Measurements from ENCODE around the gene SYT5. TPM values are rescaled to one million over a fixed set of nuclear protein-coding genes. Genes with fewer than 3 reads are reported as not detected.

Gene SYT5
- total RNA-seq, 1 experiment from 2014 or later: not detected

DNA sequence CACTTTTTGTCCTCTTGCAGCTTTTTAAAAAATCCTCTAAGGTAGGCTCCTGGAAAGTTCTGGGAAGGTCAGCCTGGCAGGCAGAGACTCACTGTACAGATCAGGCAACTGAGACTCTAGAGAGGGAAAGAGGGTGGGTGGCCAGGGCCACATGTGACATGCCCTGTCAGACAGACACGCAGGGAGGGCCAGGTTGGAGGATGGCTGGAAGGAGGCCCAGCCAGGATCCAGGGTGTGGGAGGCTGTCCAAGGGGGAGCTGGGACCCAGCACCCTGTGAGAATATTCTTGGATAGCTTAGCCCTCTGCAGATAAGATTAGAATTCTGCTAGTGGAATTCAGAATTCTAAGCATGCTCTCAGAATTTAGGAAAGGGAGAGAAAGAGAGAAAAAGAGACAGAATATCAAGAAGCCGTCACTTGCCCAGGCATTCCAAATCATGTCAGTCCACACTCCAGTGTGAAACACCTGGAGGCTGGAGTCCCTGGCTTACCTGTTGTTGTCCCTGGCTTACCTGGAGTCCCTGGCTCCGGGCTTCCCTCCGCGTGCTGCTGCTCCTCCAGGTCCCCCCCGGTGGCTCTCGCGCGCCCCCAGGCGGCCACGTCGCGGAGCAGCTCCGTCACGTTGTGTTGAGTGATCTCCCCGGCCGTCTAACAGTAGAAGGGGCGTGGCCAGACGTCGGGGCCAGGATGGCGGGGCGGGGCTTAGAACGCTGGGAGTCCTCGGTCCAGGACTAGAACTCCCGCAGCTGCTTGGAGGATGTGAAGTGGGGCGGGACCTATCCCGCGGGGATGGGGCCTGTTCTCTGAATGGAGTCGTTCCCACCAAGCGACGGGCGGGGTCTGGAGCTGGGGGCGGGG is 19.7 kb downstream of the SYT5 start:
- Mint-ChIP-seq H3K36me3 (ENCODE audit: insufficient read depth, unreplicated experiment) (no peaks in the 10 kb centered on the region), H3K4me3 (ENCODE audit: unreplicated experiment) (no peak overlapping the region), H3K27me3 (ENCODE audit: insufficient read depth, unreplicated experiment) (peaks cover 3% of the 10 kb centered on the region), H3K27ac (ENCODE audit: unreplicated experiment) (no peak overlapping the region), H3K4me1 (ENCODE audit: low read depth, unreplicated experiment) (peaks cover 20% of the 10 kb centered on the region), H3K9me3 (ENCODE audit: unreplicated experiment) (no peaks in the 10 kb centered on the region)
- BruUV-seq (replicated peaks): no TSS peak
- TF ChIP-seq, protein P1, sequence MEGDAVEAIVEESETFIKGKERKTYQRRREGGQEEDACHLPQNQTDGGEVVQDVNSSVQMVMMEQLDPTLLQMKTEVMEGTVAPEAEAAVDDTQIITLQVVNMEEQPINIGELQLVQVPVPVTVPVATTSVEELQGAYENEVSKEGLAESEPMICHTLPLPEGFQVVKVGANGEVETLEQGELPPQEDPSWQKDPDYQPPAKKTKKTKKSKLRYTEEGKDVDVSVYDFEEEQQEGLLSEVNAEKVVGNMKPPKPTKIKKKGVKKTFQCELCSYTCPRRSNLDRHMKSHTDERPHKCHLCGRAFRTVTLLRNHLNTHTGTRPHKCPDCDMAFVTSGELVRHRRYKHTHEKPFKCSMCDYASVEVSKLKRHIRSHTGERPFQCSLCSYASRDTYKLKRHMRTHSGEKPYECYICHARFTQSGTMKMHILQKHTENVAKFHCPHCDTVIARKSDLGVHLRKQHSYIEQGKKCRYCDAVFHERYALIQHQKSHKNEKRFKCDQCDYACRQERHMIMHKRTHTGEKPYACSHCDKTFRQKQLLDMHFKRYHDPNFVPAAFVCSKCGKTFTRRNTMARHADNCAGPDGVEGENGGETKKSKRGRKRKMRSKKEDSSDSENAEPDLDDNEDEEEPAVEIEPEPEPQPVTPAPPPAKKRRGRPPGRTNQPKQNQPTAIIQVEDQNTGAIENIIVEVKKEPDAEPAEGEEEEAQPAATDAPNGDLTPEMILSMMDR (IDR thresholded peaks at IDR 0.05; ENCODE audit: insufficient read depth in 1 of 2, low read depth in 1 of 2, low read length in 1 of 2, severe bottlenecking in 1 of 2, unreplicated experiment in 1 of 2): peak; percentile 97
- H3K27me3 ChIP-seq (replicated peaks; ENCODE audit: control insufficient read depth, insufficient read depth, low read length): no peaks in the 10 kb centered on the region
- no peaks in the 10 kb centered on the region for H3K36me3 ChIP-seq (ENCODE audit: control insufficient read depth, insufficient read depth, low read length)
- peaks cover 16% of the 10 kb centered on the region for H3K4me1 ChIP-seq
- H3K9me3 ChIP-seq: no peaks in the 10 kb centered on the region
- ChIA-PET CTCF (interaction anchor here (0.6 to 2.9 kb wide), 11 partner anchors 9 to 72 kb away, joined by 3 to 38 read pairs (median 3); partner anchors contain the start of gene TNNT1), POLR2A (interaction anchor here (0.6 kb wide), 1 partner anchor 344 kb away, joined by 3 read pairs; no protein-coding TSS in a partner anchor)
- intact Hi-C loops (cut with micrococcal nuclease; ENCODE audit: unreplicated experiment): loop anchor here (1.0 kb wide), 2 partner anchors 14 to 19 kb away; no protein-coding TSS in a partner anchor
- DNase-seq: peak; percentile 95 to 97
- no peak overlapping the region for H3K4me3 ChIP-seq (ENCODE audit: low read depth, low read length)

DNA sequence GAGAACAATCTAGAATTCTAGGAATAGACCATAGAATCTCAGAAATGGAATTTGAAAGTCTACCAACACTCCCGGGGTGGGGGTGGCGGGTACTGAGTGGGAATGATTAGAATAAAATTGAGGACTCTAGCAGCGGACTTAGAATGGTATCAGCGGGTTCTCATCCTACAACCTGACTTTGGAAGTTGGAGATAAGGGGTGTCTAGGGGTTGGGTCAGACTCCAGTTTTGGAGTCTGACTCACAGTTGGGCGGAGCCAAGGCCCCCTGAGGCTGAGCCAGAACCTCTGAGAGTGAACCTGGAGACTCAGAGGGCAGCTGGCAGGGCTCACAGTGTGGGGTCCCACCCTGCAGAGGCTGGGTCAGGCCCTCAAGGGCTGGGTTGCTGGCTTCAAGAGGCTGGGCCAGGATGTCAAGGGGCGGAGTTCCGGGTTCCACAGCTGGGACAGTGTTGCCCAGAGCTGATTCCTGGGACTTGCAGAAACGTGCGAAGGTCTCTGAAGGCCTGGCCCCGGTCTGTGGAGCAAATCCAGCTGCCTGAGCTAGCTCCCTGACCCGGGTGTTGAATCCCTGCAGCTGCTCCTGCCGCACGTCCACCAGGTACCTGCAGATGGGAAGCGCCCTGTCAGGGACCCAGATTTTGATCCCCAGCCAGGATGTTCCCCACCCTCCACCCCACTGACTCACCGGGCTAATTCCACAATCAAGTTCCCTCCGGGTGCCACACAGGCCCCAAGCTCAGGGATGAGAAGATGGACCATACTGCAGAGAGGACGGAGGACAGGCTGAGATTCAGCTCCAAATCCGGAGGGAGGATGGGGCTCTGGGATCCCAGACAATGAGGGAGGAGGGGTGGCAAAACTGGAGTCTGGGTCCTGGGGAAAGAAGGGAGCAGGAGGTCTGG is 21.0 kb downstream of the SYT5 start:
- peak in 1 of 2 experiments; percentile 20 for DNase-seq
- Histone ChIP-seq H3K36me3 (ENCODE audit: control insufficient read depth, insufficient read depth, low read length) (no peaks in the 10 kb centered on the region), H3K4me1 (peaks cover 16% of the 10 kb centered on the region), H3K27me3 (replicated peaks; ENCODE audit: control insufficient read depth, insufficient read depth, low read length) (no peaks in the 10 kb centered on the region), H3K9me3 (no peaks in the 10 kb centered on the region), H3K4me3 (ENCODE audit: low read depth, low read length) (no peak overlapping the region)
- Mint-ChIP-seq H3K27me3 (ENCODE audit: insufficient read depth, unreplicated experiment) (peaks cover 3% of the 10 kb centered on the region), H3K27ac (ENCODE audit: unreplicated experiment) (no peak overlapping the region), H3K4me1 (ENCODE audit: low read depth, unreplicated experiment) (peaks cover 20% of the 10 kb centered on the region), H3K36me3 (ENCODE audit: insufficient read depth, unreplicated experiment) (no peaks in the 10 kb centered on the region), H3K9me3 (ENCODE audit: unreplicated experiment) (no peaks in the 10 kb centered on the region), H3K4me3 (ENCODE audit: unreplicated experiment) (no peak overlapping the region)
- POLR2A ChIA-PET: interaction anchor here (0.5 to 0.6 kb wide), 2 partner anchors 10 to 103 kb away, joined by 3 to 5 read pairs; partner anchors contain the start of gene TNNT1
- TF ChIP-seq, protein P1 (IDR thresholded peaks at IDR 0.05; ENCODE audit: insufficient read depth in 1 of 2, low read depth in 1 of 2, low read length in 1 of 2, severe bottlenecking in 1 of 2, unreplicated experiment in 1 of 2): no peak
- CTCF ChIA-PET: interaction anchor here (0.5 to 2.9 kb wide), 5 partner anchors 12 to 98 kb away, joined by 4 to 38 read pairs (median 7); no protein-coding TSS in a partner anchor
- BruUV-seq (replicated peaks): no TSS peak
- intact Hi-C loops (cut with micrococcal nuclease; ENCODE audit: unreplicated experiment): no loop called here

DNA sequence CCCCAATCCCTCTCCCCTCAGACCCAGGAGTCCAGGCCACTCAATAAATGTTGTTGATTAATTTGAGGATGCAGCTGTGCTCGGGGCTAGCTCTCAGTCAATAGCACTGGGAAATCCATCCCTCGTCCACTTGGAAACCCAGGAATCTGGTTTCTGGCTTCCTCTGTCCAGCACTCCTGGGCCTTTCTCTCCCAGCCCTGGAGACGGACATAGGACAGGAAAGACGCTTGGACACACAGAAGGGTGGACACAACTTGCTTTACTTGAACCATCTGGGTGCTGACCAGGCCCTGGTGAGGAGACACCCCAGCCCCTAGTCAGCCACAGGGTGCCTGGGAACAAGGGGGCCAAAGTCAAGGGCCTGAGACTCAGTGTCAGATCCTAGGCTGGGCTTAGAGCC is 21.7 kb downstream of the SYT5 start:
- no peaks in the 10 kb centered on the region for H3K9me3 ChIP-seq
- DNase-seq: no peak
- H3K4me1 ChIP-seq: peaks cover 16% of the 10 kb centered on the region
- ChIA-PET CTCF (interaction anchor here (0.5 kb wide), 1 partner anchor 98 kb away, joined by 7 read pairs; no protein-coding TSS in a partner anchor), POLR2A (no interaction called here)
- Mint-ChIP-seq H3K9me3 (ENCODE audit: unreplicated experiment) (no peaks in the 10 kb centered on the region), H3K27ac (ENCODE audit: unreplicated experiment) (no peak overlapping the region), H3K4me1 (ENCODE audit: low read depth, unreplicated experiment) (peaks cover 20% of the 10 kb centered on the region), H3K36me3 (ENCODE audit: insufficient read depth, unreplicated experiment) (no peaks in the 10 kb centered on the region), H3K4me3 (ENCODE audit: unreplicated experiment) (no peak overlapping the region), H3K27me3 (ENCODE audit: insufficient read depth, unreplicated experiment) (peaks cover 3% of the 10 kb centered on the region)
- no peaks in the 10 kb centered on the region for H3K27me3 ChIP-seq (replicated peaks; ENCODE audit: control insufficient read depth, insufficient read depth, low read length)
- BruUV-seq (replicated peaks): no TSS peak
- TF ChIP-seq, protein P1 (IDR thresholded peaks at IDR 0.05; ENCODE audit: insufficient read depth in 1 of 2, low read depth in 1 of 2, low read length in 1 of 2, severe bottlenecking in 1 of 2, unreplicated experiment in 1 of 2): no peak
- intact Hi-C loops (cut with micrococcal nuclease; ENCODE audit: unreplicated experiment): no loop called here
- H3K36me3 ChIP-seq (ENCODE audit: control insufficient read depth, insufficient read depth, low read length): no peaks in the 10 kb centered on the region
- no peak overlapping the region for H3K4me3 ChIP-seq (ENCODE audit: low read depth, low read length)
